SU-DHL-6 (cell line): ENCODE data around the gene MATN3.

ENCODE experiments used
- CTCF ChIP-seq: fragments of 200-600 bp; sonication (generic); IDR thresholded peaks from one replicate; pipeline ENCODE4 v1.5.1; 2017; ENCODE audit warnings: antibody characterized with exemption, mild to moderate bottlenecking, low read length, moderate library complexity; ENCODE audit not compliant: insufficient read depth, poor library complexity, severe bottlenecking
- EZH2phosphoT487 ChIP-seq: fragments of 200-600 bp; sonication (generic), shearing (Covaris generic); conservative IDR thresholded peaks from 2 replicates; pipeline ENCODE4 v1.6.1; 2018; ENCODE audit warnings: mild to moderate bottlenecking, antibody characterized with exemption, low read length, moderate library complexity, mixed read lengths

DNA sequence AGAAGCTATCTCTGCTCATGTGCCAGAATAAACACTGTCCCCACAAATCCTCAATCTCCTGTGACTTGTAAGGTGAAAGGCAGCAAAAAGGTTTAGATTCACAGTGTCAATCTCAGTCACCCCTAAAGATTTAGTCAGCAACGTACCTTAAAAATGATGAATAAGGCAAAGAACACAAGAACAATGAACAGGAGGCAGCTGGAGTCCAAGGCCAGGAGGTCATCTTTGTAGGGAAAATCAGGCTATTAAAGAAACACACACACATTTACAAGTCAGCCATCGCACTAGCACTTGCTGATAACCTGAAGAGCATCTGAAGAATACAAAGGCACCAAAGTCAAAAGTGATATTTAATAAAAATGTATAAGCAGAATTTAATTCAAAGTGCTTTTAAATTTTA is 22.4 kb upstream of the MATN3 start:
- TF ChIP-seq CTCF = no peak
- TF ChIP-seq EZH2phosphoT487 = no peak
